HEK293 (cell line): Measurements from ENCODE around the gene P4HA2.

Source experiments
- CTCF ChIA-PET: fragments of 350-600 bp; formaldehyde crosslinking; extraction: SDS; loops from one replicate; lab custom pipeline; 2021; ENCODE audit warnings: antibody characterized with exemption; lab: Yijun Ruan, JAX
- POLR2A ChIA-PET: fragments of 300-600 bp; formaldehyde crosslinking; extraction: SDS; loops from one replicate; lab custom pipeline; 2020; ENCODE audit warnings: antibody characterized with exemption, inconsistent platforms; lab: Yijun Ruan, JAX
- H3K27ac ChIP-seq: fragments of 200-500 bp; sonication (Bioruptor generic); 2 replicates; pipeline ENCODE4 v1.5.1; 2014; ENCODE audit warnings: low read depth, low read length, control low read depth, inconsistent platforms; ENCODE audit errors: extremely low read depth
- H3K36me3 ChIP-seq, 2 experiments: fragments of 200-500 bp in 1 of 2; sonication (Bioruptor generic) in 1 of 2; 1 replicate in 1 of 2; 2 replicates in 1 of 2; pipeline ENCODE4 v1.5.1; 2014 to 2017; ENCODE audit warnings: inconsistent platforms in 2 of 2, low read length in 2 of 2; ENCODE audit not compliant: control insufficient read depth in 2 of 2, insufficient read depth in 1 of 2
- H3K4me1 ChIP-seq: fragments of 200-500 bp; sonication (Bioruptor generic); 2 replicates; pipeline ENCODE4 v1.5.1; 2014; ENCODE audit warnings: mild to moderate bottlenecking, low read length, inconsistent platforms; ENCODE audit not compliant: control insufficient read depth, insufficient read depth
- H3K4me3 ChIP-seq: 2 replicates; pipeline ENCODE4 v1.5.1; 2011; ENCODE audit warnings: low read depth, mild to moderate bottlenecking, control low read depth, low read length, moderate library complexity
- H3K9me3 ChIP-seq: fragments of 200-500 bp; sonication (Bioruptor generic); 2 replicates; pipeline ENCODE4 v1.5.1; 2014; ENCODE audit warnings: low read depth, low read length, inconsistent platforms; ENCODE audit not compliant: control insufficient read depth, insufficient read depth
- KLF16 ChIP-seq: fragments of 450-650 bp; formaldehyde crosslinking; IDR thresholded peaks from 2 replicates; pipeline ENCODE4 v1.5.1; 2017; ENCODE audit warnings: missing biosample characterization, missing genetic modification characterization
- KLF7 ChIP-seq: fragments of 450-650 bp; formaldehyde crosslinking; IDR thresholded peaks from 2 replicates; pipeline ENCODE4 v1.5.1; 2016; ENCODE audit warnings: missing biosample characterization, missing genetic modification characterization, borderline replicate concordance
- MEIS1 ChIP-seq: sonication (generic); formaldehyde crosslinking; IDR thresholded peaks from 2 replicates; pipeline ENCODE4 v1.8.1; 2022; ENCODE audit warnings: missing genetic modification reagents, mild to moderate bottlenecking, borderline replicate concordance
- MZF1 ChIP-seq: fragments of 450-650 bp; formaldehyde crosslinking; IDR thresholded peaks from 2 replicates; pipeline ENCODE4 v1.5.1; 2017; ENCODE audit warnings: missing biosample characterization, missing genetic modification characterization, borderline replicate concordance
- OSR2 ChIP-seq: fragments of 450-650 bp; formaldehyde crosslinking; IDR thresholded peaks from 2 replicates; pipeline ENCODE4 v1.5.1; 2016; ENCODE audit warnings: missing biosample characterization, missing genetic modification characterization
- ZFP69B ChIP-seq: fragments of 450-650 bp; formaldehyde crosslinking; IDR thresholded peaks from 2 replicates; pipeline ENCODE4 v1.5.1; 2016; ENCODE audit warnings: missing biosample characterization, missing genetic modification characterization
- ZNF112 ChIP-seq: fragments of 450-650 bp; formaldehyde crosslinking; IDR thresholded peaks from 2 replicates; pipeline ENCODE4 v1.5.0; 2017; ENCODE audit warnings: missing biosample characterization, missing genetic modification characterization
- ZNF214 ChIP-seq: fragments of 450-650 bp; formaldehyde crosslinking; IDR thresholded peaks from 2 replicates; pipeline ENCODE4 v1.5.1; 2017; ENCODE audit warnings: missing biosample characterization, mild to moderate bottlenecking, missing genetic modification characterization, borderline replicate concordance
- ZNF24 ChIP-seq: fragments of 450-650 bp; formaldehyde crosslinking; IDR thresholded peaks from 2 replicates; pipeline ENCODE4 v1.5.1; 2016; ENCODE audit warnings: missing biosample characterization, missing genetic modification characterization
- ZNF266 ChIP-seq: fragments of 450-650 bp; formaldehyde crosslinking; IDR thresholded peaks from 2 replicates; pipeline ENCODE4 v1.5.1; 2016; ENCODE audit warnings: missing biosample characterization, missing genetic modification characterization, low read depth
- ZNF311 ChIP-seq: fragments of 450-650 bp; formaldehyde crosslinking; IDR thresholded peaks from 2 replicates; pipeline ENCODE4 v1.5.1; 2017; ENCODE audit warnings: missing biosample characterization, missing genetic modification characterization, borderline replicate concordance
- ZNF335 ChIP-seq: fragments of 450-650 bp; formaldehyde crosslinking; conservative IDR thresholded peaks from 2 replicates; pipeline ENCODE4 v1.5.1; 2016; ENCODE audit warnings: missing biosample characterization, missing genetic modification characterization
- ZNF37A ChIP-seq: fragments of 450-650 bp; IDR thresholded peaks from 2 replicates; pipeline ENCODE4 v1.5.1; 2018; ENCODE audit warnings: missing biosample characterization, missing genetic modification characterization
- ZNF404 ChIP-seq: fragments of 450-650 bp; formaldehyde crosslinking; IDR thresholded peaks from 2 replicates; pipeline ENCODE4 v1.5.1; 2017; ENCODE audit warnings: missing biosample characterization, missing genetic modification characterization
- ZNF423 ChIP-seq: fragments of 450-650 bp; formaldehyde crosslinking; IDR thresholded peaks from 2 replicates; pipeline ENCODE4 v1.5.1; 2016; ENCODE audit warnings: missing biosample characterization, missing genetic modification characterization
- ZNF510 ChIP-seq: fragments of 450-650 bp; formaldehyde crosslinking; IDR thresholded peaks from 2 replicates; pipeline ENCODE4 v1.5.1; 2018; ENCODE audit warnings: mild to moderate bottlenecking, missing genetic modification characterization, missing biosample characterization; ENCODE audit not compliant: insufficient replicate concordance
- ZNF585B ChIP-seq: fragments of 450-650 bp; formaldehyde crosslinking; IDR thresholded peaks from 2 replicates; pipeline ENCODE4 v1.5.1; 2016; ENCODE audit warnings: missing biosample characterization, missing genetic modification characterization
- ZNF624 ChIP-seq: fragments of 450-650 bp; formaldehyde crosslinking; IDR thresholded peaks from 2 replicates; pipeline ENCODE4 v1.5.1; 2017; ENCODE audit warnings: missing biosample characterization, missing genetic modification characterization
- ZNF670 ChIP-seq: fragments of 450-650 bp; formaldehyde crosslinking; IDR thresholded peaks from 2 replicates; pipeline ENCODE4 v1.5.1; 2016; ENCODE audit warnings: missing biosample characterization, missing genetic modification characterization, low read depth
- ZNF76 ChIP-seq: fragments of 450-650 bp; formaldehyde crosslinking; IDR thresholded peaks from 2 replicates; pipeline ENCODE4; 2016; ENCODE audit warnings: low read depth, missing biosample characterization, missing genetic modification characterization, borderline replicate concordance
- ZNF843 ChIP-seq: fragments of 450-650 bp; formaldehyde crosslinking; IDR thresholded peaks from 2 replicates; pipeline ENCODE4 v1.5.1; 2016; ENCODE audit warnings: missing biosample characterization, missing genetic modification characterization
- ZSCAN16 ChIP-seq: fragments of 450-650 bp; formaldehyde crosslinking; IDR thresholded peaks from 2 replicates; pipeline ENCODE4 v1.5.1; 2016; ENCODE audit warnings: missing biosample characterization, missing genetic modification characterization
- ZXDB ChIP-seq: fragments of 450-650 bp; formaldehyde crosslinking; IDR thresholded peaks from 2 replicates; pipeline ENCODE4 v1.5.1; 2016; ENCODE audit warnings: missing biosample characterization, missing genetic modification characterization
- TF ChIP-seq, protein P1 (sequence below): fragments of 450-650 bp; formaldehyde crosslinking; IDR thresholded peaks from 2 replicates; pipeline ENCODE4 v1.5.1; 2016; ENCODE audit warnings: missing biosample characterization, missing genetic modification characterization
- TF ChIP-seq, protein P2 (sequence below): fragments of 450-650 bp; formaldehyde crosslinking; IDR thresholded peaks from 2 replicates; pipeline ENCODE4 v1.5.1; 2016; ENCODE audit warnings: missing biosample characterization, missing genetic modification characterization
- TF ChIP-seq, protein P3 (sequence below): fragments of 450-650 bp; formaldehyde crosslinking; IDR thresholded peaks from 2 replicates; pipeline ENCODE4 v1.5.1; 2016; ENCODE audit warnings: missing biosample characterization, missing genetic modification characterization
- TF ChIP-seq, protein P4 (sequence below): fragments of 450-650 bp; formaldehyde crosslinking; optimal IDR thresholded peaks from 2 replicates; pipeline ENCODE3; 2016; ENCODE audit warnings: missing biosample characterization, mild to moderate bottlenecking, missing genetic modification characterization
- TF ChIP-seq, protein P5 (sequence below): fragments of 450-650 bp; formaldehyde crosslinking; IDR thresholded peaks from 2 replicates; pipeline ENCODE4 v1.5.1; 2016; ENCODE audit warnings: missing biosample characterization, missing genetic modification characterization

The P4HA2 gene

DNA sequence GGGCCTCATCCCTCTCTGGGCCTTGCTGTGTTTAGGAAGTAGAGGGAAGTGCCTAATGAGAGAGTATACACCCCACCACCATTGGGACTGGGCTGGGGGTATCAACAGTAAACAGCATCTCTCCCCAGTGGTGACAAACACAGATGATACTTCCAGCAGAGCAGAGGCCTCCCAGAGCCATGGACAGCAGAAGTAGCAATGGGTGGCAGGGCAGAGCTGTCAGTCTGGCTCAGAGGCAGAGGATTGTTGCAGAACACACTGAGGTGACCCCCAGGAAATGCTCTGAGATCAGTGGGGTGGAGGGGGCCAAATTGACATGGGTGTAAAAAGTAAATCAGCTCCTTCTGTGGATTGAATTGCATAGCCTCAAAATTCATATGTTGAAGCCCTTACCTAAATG lies 12.1 kb upstream of the P4HA2 start:
- POLR2A ChIA-PET = interaction anchor here (2.6 kb wide), 1 partner anchor 54 kb away, joined by 10 read pairs; the partner anchor contains the start of gene SLC22A4
- H3K4me1 ChIP-seq = no peaks in the 10 kb centered on the region
- H3K4me3 ChIP-seq = no peak overlapping the region
- H3K9me3 ChIP-seq = no peaks in the 10 kb centered on the region
- H3K27ac ChIP-seq = no peak overlapping the region
- H3K36me3 ChIP-seq = no peaks in the 10 kb centered on the region
- TF ChIP-seq, protein P1, sequence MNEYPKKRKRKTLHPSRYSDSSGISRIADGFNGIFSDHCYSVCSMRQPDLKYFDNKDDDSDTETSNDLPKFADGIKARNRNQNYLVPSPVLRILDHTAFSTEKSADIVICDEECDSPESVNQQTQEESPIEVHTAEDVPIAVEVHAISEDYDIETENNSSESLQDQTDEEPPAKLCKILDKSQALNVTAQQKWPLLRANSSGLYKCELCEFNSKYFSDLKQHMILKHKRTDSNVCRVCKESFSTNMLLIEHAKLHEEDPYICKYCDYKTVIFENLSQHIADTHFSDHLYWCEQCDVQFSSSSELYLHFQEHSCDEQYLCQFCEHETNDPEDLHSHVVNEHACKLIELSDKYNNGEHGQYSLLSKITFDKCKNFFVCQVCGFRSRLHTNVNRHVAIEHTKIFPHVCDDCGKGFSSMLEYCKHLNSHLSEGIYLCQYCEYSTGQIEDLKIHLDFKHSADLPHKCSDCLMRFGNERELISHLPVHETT (tag by site-specific recombination) = no peak
- TF ChIP-seq ZNF24 (no peak), ZNF585B (tag by site-specific recombination) (no peak), ZNF670 (tag by site-specific recombination) (no peak), ZSCAN16 (tag by site-specific recombination) (no peak), ZNF37A (no peak), ZNF423 (tag by site-specific recombination) (no peak)
- TF ChIP-seq, protein P2, sequence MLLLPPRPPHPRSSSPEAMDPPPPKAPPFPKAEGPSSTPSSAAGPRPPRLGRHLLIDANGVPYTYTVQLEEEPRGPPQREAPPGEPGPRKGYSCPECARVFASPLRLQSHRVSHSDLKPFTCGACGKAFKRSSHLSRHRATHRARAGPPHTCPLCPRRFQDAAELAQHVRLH (tag by site-specific recombination) = no peak
- TF ChIP-seq, protein P3, sequence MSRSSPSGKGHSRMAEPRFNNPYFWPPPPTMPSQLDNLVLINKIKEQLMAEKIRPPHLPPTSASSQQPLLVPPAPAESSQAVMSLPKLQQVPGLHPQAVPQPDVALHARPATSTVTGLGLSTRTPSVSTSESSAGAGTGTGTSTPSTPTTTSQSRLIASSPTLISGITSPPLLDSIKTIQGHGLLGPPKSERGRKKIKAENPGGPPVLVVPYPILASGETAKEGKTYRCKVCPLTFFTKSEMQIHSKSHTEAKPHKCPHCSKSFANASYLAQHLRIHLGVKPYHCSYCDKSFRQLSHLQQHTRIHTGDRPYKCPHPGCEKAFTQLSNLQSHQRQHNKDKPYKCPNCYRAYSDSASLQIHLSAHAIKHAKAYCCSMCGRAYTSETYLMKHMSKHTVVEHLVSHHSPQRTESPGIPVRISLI (tag by site-specific recombination) = no peak
- CTCF ChIA-PET = interaction anchor here (0.7 to 4.4 kb wide), 11 partner anchors 9 to 262 kb away, joined by 3 to 52 read pairs (median 18); partner anchors contain the start of gene P4HA2

DNA sequence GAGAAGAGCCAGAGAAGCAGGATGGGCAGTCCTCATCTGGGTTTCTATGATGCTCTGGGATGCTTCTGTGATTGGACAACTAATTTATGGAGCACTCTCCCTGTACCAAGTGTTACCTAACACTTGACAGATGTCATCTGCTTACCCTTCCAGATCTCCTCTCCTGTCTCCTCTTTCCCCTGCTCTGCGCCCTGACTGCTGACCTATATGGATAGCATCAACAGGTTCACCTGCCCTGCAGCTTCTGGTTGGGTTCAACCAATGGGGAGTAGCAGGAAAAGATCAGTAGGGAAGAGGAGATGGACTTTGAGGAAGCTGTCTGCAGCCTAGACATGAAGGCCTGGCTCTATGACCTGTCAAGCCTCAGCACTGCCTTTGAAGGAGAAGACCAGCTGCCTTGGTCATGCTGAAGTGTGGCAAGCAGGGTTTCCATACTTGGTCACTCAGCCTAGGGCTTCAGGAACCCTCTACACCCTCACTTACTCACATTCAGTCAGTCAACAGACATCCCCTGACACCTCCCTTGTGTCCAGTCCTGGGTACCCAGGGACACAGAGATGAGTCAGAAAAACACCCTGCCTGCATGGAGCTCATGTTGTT lies 11.3 kb upstream of the P4HA2 start:
- CTCF ChIA-PET = interaction anchor here (0.6 to 4.4 kb wide), 36 partner anchors 10 to 530 kb away, joined by 3 to 52 read pairs (median 5); partner anchors contain the start of genes P4HA2 and SLC22A4
- H3K4me3 ChIP-seq = no peak overlapping the region
- POLR2A ChIA-PET = interaction anchor here (1.7 to 2.6 kb wide), 2 partner anchors 11 to 55 kb away, joined by 9 to 10 read pairs; partner anchors contain the start of genes P4HA2 and SLC22A4
- H3K9me3 ChIP-seq = no peaks in the 10 kb centered on the region
- H3K27ac ChIP-seq = no peak overlapping the region
- H3K36me3 ChIP-seq = no peaks in the 10 kb centered on the region
- no peaks in the 10 kb centered on the region for H3K4me1 ChIP-seq
- TF ChIP-seq ZNF843 (no peak), ZNF404 (tag by site-specific recombination) (no peak), KLF7 (tag by site-specific recombination) (no peak), MEIS1 (CRISPR knock-in tag) (no peak), ZNF214 (tag by site-specific recombination) (no peak), ZNF112 (tag by site-specific recombination) (no peak), OSR2 (tag by site-specific recombination) (no peak), ZFP69B (tag by site-specific recombination) (no peak), ZXDB (tag by site-specific recombination) (no peak), ZNF510 (tag by site-specific recombination) (no peak), ZNF335 (tag by site-specific recombination) (no peak), ZNF311 (no peak), ZNF76 (tag by site-specific recombination) (no peak), MZF1 (tag by site-specific recombination) (no peak), ZNF624 (tag by site-specific recombination) (no peak), ZNF266 (no peak), KLF16 (tag by site-specific recombination) (no peak)
- TF ChIP-seq, protein P4, sequence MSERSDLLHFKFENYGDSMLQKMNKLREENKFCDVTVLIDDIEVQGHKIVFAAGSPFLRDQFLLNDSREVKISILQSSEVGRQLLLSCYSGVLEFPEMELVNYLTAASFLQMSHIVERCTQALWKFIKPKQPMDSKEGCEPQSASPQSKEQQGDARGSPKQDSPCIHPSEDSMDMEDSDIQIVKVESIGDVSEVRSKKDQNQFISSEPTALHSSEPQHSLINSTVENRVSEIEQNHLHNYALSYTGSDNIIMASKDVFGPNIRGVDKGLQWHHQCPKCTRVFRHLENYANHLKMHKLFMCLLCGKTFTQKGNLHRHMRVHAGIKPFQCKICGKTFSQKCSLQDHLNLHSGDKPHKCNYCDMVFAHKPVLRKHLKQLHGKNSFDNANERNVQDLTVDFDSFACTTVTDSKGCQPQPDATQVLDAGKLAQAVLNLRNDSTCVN (tag by site-specific recombination) = no peak
- TF ChIP-seq, protein P5, sequence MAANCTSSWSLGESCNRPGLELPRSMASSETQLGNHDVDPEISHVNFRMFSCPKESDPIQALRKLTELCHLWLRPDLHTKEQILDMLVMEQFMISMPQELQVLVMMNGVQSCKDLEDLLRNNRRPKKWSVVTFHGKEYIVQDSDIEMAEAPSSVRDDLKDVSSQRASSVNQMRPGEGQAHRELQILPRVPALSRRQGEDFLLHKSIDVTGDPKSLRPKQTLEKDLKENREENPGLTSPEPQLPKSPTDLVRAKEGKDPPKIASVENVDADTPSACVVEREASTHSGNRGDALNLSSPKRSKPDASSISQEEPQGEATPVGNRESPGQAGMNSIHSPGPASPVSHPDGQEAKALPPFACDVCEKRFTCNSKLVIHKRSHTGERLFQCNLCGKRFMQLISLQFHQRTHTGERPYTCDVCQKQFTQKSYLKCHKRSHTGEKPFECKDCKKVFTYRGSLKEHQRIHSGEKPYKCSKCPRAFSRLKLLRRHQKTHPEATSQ = no peak
